Measurements from ENCODE around the gene DGKI.

The DGKI gene

DNA sequence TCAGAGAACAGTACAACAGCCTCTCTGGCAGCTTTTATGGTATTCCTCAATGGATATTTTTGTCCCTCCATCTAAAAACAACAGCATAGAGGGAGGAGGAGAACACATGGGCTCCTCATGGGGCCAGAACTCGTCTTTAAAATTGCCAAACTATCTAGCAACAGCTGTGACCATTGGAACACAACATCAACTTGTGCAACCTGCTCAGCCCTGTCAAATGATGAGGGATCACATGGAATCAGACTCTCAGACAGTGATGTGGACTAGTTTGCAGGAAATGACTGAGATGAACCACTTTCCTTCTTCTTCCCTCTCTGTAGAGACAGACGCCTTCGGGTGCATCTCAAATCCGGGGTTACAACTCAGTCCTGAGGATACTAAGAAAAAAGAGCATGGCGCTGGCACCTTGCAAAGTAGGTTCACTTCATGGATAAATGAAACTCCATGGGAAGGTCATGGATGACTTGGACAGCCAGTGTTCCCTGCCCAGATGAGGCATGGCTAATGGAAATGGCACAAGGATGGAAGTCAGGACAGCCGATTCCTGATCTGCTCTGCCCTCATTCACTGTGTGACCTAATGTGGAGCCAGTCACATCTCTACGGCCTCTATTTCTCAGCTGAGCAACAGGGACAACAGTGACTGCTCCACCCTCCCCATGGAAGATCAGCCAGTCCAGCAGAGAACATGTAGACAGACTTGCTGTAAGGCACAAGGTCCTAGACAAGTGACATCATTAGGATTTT is 24.6 kb upstream of the DGKI start:
- DNase-seq (ENCODE audit: low read depth in 2 of 2): no peak

DNA sequence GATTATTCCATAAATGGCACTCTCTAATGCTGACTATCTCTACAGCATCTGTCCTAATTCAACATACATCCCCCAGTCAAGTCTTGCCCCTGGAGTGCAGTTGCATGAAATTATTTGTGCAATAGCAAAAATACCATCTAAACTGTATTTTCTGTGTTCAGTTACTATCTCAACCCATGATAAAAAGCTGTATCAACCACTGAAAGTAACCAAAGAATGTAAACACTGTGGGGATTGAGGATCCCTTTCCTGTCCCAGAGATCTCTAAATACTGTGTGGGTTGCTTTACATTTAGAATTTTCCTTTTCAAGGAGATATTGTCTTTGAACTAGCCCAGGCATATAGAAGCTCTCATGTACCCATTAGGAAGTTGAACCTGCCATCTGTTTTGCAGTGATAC is 23.9 kb upstream of the DGKI start:
- no peak for DNase-seq (ENCODE audit: low read depth in 2 of 2)

DNA sequence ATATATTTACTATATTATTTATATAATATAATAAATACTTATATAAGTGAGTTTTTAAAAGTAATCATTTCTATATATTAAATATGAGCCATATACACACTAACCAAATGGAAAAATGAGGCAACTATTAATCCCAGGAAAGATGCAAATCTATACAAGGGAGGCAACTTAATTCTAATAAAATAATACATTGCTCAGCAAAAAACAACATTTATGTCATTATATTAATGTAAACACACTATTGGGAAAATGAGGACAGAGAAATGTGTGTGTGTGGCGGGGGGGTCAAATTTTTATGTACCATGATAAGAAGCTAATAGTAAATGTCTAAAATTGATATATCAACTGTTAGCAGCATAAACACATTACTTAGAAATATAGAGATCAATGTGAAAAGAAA is 23.3 kb upstream of the DGKI start:
- DNase-seq (ENCODE audit: low read depth in 2 of 2): no peak

DNA sequence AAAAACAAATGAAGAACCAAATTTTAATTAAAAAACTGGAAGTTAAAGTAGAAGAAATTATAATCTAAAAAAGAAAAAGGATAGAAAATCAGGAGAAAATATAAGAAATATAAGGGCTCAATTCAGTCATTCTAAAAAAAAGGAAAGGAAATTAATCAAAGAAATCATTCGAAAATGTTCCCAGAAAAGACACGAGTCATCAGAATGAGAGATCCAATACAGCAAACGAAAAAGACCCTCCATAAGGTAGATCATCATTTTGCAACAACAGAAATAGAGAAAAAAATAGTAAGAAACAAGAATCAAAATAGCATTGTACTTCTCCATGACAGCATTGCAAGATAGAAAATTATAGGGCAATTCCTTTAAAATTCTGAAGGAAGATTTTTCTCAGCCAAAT is 22.5 kb upstream of the DGKI start:
- DNase-seq (ENCODE audit: low read depth in 2 of 2): no peak

DNA sequence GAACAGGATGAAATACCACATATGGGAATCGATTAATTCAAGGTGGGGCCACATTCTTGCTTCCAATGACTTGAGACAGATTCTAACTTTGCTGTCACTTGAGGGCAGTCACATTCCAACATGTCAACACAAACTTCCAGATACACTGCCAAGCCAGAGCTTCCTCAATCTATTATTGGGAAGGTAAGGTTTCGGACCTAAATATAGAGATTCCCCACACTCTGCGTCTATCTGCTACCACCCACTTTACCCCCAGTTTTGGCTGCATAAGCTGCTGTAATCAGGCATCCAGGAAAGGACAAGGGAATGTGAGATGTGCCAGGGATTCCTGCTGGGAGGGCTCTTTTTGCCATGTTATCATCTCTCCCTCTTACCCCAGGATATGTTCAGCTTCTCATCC is 20.5 kb upstream of the DGKI start:
- no peak for DNase-seq (ENCODE audit: low read depth in 2 of 2)

DNA sequence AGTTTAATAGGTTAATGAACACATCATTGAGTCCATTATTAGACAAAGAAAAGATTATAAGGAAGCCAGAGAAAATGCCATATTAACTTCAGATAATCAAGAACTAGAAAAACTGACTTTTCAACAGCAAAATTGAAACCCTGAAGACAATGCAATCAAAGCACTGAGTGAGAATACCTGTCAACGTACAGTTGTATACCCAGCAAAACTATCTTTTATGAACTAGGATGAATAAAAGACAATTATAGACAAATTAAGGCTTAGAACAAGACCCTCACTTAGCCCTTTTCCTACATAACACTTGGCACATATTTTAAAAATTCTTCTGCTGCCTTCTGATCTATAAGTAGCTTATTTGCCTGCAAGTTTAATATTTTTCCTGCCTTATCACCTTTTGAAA is 19.0 kb upstream of the DGKI start:
- DNase-seq (ENCODE audit: low read depth in 2 of 2): no peak

DNA sequence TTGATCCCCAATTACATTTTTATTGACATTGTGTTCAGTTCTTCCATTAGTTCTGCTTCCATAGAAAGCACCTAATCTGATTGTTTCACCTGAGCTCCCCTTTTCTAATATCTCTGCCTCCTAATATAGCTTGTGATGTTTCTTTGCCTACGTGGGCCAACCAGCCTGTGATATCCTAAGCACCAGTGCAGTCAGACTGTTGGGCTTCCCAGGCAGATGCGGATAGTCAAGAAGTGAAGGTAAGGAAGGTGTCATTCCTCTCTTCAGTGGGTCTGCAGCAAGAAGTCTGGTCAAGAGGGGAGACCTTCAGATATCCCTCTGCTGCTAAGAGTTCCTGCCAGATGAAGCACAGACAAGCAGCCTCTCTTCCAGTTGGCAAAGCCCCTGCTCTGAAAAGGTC is 16.2 kb upstream of the DGKI start:
- no peak for DNase-seq (ENCODE audit: low read depth in 2 of 2)

DNA sequence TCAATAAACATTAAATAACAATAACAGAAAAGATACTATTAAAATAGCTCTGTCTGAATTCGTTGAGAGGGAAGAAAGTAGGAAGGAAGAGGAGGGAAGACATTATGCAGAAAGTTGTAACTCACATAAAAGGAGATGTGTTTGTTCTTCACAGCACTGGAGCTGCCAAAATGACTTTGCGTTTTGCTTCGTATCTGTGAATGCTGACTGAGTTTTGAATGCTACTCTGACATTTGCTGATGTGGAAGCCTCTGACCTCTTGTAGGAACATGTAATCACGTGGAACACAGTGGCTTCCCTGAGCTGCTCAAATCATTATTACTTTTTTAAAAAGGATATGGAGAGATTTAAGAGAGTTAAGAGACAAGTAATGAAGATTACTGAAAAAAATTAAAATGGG is 15.6 kb upstream of the DGKI start:
- no peak for DNase-seq (ENCODE audit: low read depth in 2 of 2)

DNA sequence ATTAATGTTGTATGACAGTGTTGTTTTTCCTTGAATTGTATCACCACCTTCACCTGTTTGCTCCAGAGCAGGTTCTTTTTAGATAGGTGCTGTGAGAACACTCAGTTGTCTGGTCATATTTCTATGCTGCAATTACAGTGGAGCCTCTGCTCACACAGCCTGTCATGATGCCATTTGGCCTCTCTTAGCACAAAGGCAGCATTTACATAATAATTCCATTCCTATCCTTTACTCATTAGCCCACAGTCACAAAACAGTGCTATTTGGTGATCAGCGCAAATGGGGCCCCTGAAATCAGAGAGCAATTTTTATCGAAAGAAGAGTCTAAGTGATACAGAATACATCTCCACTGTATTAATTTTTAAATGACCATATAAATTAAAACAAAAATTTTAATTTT is 13.8 kb upstream of the DGKI start:
- DNase-seq (ENCODE audit: low read depth in 2 of 2): no peak

DNA sequence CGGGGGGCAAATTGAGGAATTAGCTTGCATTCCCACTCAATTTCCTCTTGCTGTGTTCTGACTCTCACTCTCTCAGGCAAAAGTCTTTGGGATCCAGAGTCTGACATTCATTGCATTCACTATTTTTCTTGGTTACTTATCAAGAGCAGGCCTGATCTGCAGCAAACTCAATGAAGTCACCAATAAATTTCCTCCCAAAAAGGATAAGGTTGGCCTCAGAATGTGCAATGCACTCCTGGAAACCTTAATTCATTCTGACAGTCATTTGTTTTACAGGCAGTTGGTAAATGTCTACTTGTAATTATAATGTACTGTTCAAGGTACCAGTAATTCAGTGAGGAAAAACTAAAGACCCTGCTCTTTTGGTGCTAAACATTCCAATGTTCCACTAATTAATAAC is 6.3 kb upstream of the DGKI start:
- DNase-seq (ENCODE audit: low read depth in 2 of 2): no peak

DNA sequence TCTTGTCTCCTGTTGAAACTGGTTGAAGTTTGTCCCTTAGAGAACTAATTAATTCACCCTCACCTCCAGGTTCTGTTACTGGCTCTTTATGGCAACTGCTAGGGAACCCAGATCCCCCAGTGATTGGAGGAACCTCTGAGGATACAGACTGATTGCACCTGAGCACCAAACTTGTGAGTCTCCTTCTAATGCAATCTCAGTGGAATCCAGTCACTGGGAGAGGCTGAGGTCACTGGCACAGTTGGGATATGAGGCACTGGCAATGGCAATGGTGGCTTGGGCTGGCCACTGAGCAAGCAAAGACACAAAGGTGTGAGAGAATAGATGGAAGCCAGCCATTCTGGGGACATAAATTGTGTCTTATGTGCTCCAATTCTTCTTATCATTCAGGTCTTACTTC is 5.3 kb upstream of the DGKI start:
- DNase-seq (ENCODE audit: low read depth in 2 of 2): no peak

DNA sequence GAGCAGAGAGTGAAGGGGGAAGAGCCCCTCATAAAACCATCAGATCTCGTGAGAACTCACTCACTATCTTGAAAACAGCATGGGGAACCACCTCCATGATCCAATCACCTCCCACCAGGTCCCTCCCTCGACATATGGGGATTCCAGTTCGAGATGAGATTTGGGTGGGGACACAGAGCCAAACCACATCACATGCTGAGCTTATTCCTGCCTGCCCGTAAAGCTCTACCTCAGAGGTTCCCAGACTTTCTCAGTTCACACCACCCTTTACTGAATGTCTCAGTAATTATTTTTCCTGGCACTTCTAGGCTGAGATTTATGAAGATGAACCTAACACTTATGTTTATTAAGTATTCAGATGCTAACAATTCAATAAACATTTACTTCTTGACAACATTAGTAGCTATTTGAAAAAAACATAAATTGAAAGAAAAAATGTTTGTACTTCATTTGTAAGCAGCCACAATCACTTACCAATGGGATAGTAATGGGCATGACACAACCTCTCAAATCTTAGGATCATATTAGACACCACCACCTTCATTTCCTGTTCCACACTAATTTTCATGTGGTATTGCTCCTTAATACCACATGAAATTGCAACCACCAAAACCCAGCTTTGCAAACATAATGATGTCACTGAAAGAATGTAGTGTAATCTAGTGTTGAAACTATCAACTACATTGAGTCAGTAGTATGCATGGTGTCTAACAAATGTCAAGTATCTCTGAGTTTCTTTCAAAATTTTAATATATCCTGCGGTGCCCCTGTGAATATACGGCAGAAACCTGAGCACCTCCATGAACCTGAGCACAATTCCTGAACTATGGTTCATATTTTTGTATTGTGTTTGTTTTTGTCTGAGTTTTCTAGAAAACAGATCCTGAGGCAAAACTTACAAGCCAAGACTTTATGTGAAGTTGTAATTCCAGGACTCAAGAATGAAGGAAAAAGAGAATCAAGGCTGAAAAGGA is 4.5 kb upstream of the DGKI start:
- DNase-seq (ENCODE audit: low read depth in 2 of 2): no peak

DNA sequence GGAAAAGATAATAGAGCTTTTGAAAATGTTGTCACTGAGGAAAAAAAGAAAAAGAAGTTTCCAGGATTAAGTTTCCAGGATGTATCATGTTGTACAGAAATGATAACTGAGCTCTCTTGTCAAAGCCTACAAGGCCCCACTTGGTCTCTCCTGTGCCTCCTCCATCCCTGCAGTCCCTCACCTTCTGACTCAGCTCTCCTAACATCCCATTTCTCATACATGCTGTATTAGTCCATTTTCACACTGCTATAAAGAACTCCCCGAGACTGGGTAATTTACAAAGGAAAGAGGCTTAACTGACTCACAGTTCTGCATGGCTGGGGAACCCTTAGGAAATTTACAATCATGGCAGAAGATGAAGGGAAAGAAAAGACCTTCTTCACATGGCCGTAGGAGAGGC is 3.8 kb upstream of the DGKI start:
- no peak for DNase-seq (ENCODE audit: low read depth in 2 of 2)

DNA sequence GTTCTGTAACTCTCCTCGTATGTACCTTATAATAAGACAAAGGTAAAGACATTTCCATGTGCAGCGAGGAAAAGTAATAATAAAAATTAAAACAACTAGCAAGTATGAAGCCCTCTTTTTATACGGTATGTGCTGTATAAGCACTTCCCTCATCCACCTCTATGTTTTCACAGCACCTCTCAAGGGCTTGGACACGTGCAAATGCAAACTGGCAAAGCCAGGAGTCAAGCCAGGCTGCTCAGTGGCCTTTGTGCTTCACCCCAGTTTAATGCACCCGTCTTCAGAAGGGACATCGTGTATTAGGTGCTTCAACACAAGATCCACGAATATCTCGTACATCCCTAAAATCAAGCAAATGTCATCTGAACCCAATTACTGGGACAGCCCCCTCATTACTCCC is 1.3 kb upstream of the DGKI start:
- DNase-seq (ENCODE audit: low read depth in 2 of 2): no peak

DNA sequence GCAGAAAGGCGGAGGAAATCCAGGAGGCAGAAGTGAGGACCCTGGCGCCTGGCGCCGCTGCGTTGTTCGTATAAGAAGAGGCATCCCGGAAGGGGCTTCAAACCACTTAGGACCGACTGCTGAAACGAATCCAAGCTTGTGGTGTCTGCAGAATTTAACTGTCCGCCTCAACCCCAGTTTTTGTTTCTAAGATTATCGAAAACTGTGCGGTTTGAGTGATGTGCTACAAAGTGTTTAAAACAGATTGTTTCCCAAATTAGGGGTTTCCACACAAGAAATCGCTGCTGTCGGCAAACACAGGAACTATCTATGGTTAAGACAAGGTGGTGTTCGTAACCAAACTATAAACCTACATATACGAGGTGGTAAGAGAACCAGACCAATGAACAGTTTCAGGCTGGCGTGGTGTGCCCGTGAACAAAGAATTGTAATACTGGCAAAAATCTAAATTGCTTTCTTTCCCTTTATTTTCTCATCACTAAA is 835 bp upstream of the DGKI start:
- DNase-seq (ENCODE audit: low read depth in 2 of 2): no peak

DNA sequence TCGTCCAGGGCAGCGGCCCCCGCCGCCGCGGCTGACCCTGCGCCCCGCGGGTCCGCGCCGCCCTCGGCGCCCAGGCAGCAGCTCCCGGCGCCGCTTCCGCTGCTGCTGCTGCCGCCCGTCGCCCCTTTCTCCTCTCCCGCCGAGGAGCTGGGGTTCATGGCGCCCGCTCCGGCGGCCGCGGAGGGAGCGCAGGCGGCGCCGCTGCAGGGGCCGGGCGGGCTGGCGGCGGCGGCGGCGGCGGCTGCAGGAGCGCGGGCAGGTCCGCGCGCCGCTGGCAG is 286 bp downstream of the DGKI start:
- DNase-seq (ENCODE audit: low read depth in 2 of 2): no peak

DNA sequence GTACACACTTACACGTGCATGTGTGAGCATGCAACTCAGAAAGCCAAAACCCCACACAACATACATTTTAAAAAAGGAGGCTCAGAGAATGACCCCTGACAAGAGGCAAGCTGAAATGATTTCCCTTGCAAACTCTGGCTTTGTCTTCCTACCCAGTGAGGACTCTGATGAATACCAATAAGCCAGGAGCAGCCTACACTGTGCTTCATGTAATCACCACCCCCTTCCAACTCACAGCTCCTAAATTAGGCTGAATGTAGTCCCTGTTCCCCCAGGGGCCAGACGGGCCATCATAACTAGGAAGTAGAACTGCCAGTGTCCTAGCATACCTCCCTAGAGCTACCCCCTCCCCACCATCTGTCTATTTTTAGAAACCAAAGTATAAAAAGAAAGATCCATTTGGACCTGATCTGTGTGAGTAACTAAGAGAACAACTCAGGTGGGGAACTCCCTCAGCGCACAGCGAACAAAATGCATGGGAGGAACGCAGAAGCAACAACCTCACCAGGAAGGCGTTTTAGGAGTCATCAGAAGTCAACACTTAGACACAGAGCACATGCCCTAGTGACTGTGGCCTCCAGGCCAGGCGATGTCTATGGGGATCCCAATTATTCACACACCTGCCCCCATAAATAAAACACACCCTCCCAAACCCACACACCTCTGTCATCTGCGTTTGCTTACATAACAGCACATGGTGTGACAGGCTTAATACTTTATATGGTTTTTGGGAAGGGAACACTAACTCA is 1.9 kb downstream of the DGKI start:
- no peak for DNase-seq (ENCODE audit: low read depth in 2 of 2)

DNA sequence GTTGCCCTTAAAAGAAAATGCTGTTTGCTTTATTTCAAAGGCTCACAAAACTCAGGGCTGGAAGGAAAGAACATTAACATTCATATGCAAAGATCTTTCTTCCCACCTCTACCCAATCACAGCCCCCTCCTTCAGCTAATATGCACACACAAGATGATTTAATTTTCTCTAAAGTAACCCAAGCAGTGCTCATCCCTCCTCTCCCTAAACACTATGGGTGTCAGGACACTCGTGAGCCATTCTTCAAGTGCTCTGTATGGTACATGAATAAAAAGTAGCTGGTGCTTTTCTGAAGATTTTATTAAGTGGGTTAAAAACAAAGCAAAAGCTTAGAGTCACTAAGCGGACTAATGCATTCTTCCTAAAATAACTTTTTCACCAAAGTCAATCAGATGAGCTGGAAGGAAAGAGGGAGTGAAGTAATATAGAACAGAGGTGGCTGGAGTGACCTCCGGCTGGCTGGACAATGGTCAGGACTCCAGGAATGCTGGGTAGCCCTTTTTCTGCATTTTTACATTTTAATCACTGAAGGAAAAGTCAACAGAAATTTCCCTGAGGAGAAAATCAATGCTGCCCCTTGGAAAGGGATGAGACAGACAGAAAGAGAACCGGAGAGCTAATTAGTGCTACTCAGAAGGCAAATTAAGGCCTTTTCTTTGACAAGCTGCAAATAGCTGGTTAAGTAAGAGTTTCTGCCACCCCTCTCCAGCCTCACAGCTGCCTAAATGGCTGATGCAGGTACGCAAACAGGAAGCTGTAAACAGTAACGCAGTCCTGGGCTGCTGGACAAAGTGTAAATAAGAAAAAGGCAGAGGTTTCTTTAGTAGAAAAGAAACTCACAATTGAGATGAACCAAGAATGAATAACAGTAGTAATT is 6.6 kb downstream of the DGKI start:
- DNase-seq (ENCODE audit: low read depth in 2 of 2): no peak

DNA sequence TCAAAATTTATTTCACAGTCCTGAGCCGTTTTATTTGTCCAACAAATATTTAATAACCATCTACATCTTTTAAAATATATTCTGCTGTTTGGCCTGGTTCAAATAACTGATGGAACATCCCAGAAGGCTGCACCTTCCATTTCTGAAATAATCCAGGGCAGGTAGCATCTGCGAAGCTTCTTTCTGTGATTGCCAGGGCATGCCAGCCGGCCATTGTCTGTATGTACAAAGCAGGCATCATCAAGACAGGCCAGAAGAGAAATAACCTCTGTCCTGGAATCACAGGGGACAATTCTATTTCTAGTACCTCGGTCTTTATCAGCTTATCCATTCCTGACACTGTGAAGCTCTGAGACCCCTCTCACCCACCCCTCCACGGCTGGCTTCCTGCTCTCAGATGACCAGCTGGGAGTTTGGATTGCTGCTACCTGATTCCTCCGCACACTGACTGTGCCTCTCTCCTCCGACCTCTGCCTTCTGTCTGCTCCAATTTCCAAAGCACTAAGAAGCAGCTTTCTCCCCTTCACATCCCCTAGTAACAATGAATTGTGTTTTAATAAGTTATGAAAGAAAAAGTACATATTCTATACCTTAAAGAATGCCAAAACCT is 8.0 kb downstream of the DGKI start:
- no peak for DNase-seq (ENCODE audit: low read depth in 2 of 2)

DNA sequence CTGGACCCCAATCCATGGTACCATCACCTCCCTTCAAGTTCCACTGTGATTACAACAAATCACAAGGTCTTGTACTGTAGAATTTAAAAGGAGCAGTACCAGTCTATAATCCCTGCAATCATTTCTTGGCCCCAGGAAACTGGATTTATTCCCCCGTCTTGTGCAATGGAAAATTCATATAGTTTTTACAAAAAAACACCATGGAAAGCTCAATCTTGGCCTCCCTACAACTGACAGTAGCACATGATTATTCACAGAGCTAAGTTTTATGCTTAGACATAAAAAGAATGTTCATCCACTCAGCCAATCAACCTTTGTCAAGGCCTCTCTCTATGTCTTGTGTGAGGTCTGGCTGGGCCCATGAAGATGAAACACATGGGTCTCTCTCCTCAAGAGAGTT is 10.2 kb downstream of the DGKI start:
- DNase-seq (ENCODE audit: low read depth in 2 of 2): no peak

DNA sequence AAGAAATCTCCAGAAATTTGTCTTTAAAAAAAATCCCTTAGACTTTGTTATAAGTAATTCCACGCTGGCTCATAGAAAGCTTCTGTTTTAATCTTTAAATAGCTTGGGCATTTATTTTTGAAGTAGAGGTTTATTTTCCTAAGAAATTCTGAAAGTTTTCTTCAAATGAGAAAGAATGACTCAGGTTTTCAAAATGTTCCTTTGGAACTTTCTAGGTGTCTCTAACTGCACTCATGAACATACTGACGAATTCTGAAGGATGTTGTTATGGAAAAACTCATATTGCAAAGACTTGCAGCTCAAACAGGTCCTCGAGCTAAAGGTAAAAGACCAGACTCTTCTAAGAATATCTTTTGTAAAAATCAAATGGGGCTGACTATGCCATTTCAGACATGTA is 10.7 kb downstream of the DGKI start:
- DNase-seq (ENCODE audit: low read depth in 2 of 2): no peak

Data from stimulated activated CD8-positive, alpha-beta memory T cell treated with anti-CD3 and anti-CD28 coated beads, Interleukin-2, amount 100 ng/mL, for 1 hour (primary cell).